MG63 (cell line): Measurements from ENCODE around the gene COL16A1. TPM values are rescaled to one million over a fixed set of nuclear protein-coding genes. Genes with fewer than 3 reads are reported as not detected.
A peak's percentile ranks its signal among the peaks of the same experiment; 100 is the strongest.

Source experiments
- DNase-seq: peaks from one replicate; pipeline ENCODE4 v3.0.0-alpha.2; 2020
- H3K27me3 ChIP-seq: fragments of 250-450 bp; sonication (Bioruptor Pico); 2 replicates; pipeline ENCODE4 v1.5.1; 2020; ENCODE audit warnings: mild to moderate bottlenecking, moderate library complexity
- H3K36me3 ChIP-seq: fragments of 250-450 bp; sonication (Bioruptor Pico); 2 replicates; pipeline ENCODE4 v1.5.1; 2020; ENCODE audit warnings: mild to moderate bottlenecking, moderate library complexity
- H3K4me3 ChIP-seq: fragments of 250-450 bp; sonication (Bioruptor Pico); 2 replicates; pipeline ENCODE4 v1.5.1; 2020; ENCODE audit warnings: mild to moderate bottlenecking, moderate library complexity
- H3K9me3 ChIP-seq: fragments of 250-450 bp; sonication (Bioruptor Pico); 2 replicates; pipeline ENCODE4 v1.5.1; 2020; ENCODE audit warnings: mild to moderate bottlenecking, moderate library complexity
- total RNA-seq: library from RNA; depleted of rRNA; stranded (reverse); fragments of >200 nt; shearing (Covaris generic); gene quantifications from 2 replicates; pipeline ENCODE4 v1.2.3, GENCODE V29; 2014; ENCODE audit warnings: low replicate concordance

COL16A1 gene
- total RNA-seq, 1 experiment from 2014 or later: 156 TPM

DNA sequence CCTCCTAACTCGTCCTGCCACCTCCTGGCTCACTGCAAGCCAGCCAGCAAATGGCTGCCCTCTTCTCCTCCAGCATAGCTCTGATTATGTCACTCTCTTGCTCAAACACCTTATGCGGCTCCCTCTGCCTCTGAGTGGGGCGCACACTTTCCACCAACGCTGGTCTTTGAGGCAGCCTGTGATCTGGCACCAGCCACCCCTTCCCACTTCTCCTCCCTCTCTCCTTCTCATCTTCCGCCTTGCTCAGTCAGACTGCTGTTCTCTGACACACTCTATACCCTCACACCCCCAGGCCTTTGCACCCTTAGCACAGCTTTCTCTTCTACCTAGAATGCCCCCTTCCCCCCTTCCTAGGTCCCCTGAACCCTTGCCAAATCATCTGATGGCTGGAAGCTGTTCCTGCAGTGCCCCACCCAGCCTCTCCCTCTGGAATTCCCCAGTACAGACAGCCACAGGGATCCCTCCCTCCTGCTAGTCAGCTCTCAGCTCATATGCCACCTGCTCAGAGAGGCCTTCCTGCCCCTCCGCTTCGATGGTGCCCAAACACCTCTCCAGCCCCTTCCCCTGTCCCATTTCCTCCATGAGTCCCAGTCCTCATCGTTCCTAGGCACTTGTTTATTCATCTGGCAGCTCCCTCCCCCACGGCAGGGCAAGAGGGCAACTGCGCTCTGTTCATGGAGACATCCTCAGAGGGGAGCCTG is 37.4 kb downstream of the COL16A1 start:
- Histone ChIP-seq H3K27me3 (no peaks in the 10 kb centered on the region), H3K9me3 (no peaks in the 10 kb centered on the region), H3K36me3 (peaks cover 37% of the 10 kb centered on the region), H3K4me3 (no peak overlapping the region)
- no peak for DNase-seq

DNA sequence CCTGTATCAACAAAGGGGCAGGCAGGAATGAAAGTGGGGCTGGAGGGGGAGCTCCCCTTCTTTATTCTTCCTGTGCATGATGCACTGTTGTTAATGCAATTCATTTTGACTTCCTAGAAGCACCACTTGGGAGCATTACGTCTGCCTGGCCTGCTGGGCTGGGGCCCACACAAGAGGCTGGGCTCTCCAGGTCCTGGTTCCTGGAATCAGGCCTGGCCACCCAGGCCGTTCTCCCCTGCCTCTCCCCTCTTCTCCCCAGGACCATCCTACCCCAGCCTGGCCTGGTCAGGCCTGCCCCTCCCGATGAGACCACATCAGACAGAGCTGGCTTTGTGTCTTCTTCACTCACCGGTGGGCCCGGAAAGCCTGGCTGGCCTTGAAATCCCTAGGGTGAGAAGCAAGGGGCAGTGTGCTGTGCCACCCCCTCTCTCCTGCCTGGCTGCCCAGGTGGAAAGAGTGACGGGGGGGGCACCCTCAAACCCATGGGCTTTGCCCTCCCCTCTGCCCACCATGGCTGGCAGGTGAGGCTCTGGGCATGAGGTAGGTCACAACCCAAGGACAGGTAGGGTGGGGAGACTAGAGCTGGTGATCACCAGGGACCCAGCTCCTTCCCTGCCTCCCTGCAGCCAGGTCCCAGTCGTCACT is 38.5 kb downstream of the COL16A1 start:
- peaks cover 34% of the 10 kb centered on the region for H3K36me3 ChIP-seq
- DNase-seq: no peak

DNA sequence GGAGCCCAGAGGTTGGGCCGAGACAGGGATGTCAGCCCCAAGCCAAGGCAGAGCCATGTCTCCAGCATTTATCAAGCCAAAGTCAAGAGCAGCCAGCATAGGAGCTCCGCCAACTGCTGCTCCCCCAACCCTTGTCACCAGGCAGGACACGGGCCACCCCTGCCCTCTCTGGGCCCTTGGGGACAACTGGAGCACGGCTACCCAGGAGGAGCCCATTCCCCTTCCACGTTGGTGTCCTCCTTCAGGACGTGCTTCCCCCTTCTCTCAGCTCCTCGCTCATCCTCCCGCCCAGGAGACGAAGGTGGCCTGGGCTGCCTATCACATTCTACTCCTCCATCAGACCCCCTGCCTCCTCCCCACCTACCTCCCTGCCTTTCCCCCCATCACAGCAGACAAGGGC is 39.3 kb downstream of the COL16A1 start:
- H3K9me3 ChIP-seq: no peaks in the 10 kb centered on the region
- no peak overlapping the region for H3K4me3 ChIP-seq
- H3K36me3 ChIP-seq: peaks cover 32% of the 10 kb centered on the region
- no peaks in the 10 kb centered on the region for H3K27me3 ChIP-seq
- DNase-seq: no peak

More for the DNA sequence above, 38.5 kb downstream of the COL16A1 start:
- Histone ChIP-seq H3K9me3 (no peaks in the 10 kb centered on the region), H3K27me3 (no peaks in the 10 kb centered on the region), H3K4me3 (no peak overlapping the region)

DNA sequence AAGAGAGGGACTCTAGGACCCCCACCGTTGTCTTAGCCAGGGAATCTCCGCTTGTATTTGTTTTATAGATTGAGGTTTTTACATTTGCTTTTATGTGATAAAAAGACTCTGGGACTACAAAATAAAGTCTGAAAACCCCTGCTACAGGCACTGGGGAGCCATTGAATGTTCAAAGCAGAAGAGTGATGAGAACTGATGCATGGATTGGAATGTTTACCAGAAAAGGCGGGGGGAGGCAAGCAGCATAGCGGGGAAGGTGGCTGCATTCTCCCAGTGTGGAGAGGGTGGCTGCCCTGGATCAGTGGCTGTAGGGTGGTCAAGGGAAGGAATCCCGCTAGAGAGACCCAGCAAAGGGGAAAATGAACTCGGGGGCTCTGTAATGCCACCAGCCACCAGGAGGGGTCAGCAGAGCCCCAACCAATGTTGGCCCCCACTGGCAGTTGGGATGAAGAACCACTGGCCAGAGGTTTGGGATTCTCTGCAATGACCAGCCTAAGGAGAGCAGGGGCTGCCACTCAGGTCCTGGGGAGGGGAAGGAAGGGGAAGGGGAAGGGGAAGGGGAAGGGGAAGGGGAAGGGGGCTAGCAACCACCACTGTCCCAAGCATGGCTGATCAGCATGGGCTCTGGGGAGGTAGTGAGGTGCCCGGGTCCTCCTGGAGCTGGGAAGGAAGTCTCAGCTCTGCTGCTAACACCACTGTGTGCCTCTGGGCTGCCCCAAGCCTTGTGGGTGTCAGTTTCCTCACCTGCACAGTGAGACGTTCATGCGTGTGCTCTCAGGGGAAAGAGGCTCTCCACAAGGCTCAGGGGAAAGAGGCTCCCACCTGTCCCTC is 40.0 kb downstream of the COL16A1 start:
- DNase-seq: peak; percentile 18
- Histone ChIP-seq H3K9me3 (no peaks in the 10 kb centered on the region), H3K36me3 (peaks cover 35% of the 10 kb centered on the region)

DNA sequence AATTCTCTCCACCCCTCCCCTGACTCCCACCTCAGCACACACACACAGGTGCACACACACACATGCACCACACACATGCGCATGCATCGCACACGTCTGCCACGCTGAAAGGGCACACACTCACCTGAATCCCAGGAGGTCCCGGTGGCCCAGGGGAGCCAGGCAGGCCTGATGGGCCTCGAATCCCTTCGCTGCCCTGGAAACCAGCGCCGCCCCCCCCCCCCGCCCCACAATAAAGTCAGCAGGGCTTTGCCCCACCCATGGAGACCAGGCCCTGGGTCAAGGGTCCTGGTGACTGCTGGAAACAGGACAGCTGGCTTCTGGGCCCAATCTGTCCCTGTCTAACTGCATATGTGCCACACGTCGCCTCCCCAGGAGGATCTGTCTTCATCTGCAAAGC is 41.4 kb downstream of the COL16A1 start:
- H3K36me3 ChIP-seq: peaks cover 43% of the 10 kb centered on the region
- no peaks in the 10 kb centered on the region for H3K9me3 ChIP-seq
- H3K4me3 ChIP-seq: no peak overlapping the region
- H3K27me3 ChIP-seq: no peaks in the 10 kb centered on the region
- DNase-seq: no peak

More for the DNA sequence above, 40.0 kb downstream of the COL16A1 start:
- Histone ChIP-seq H3K27me3 (no peaks in the 10 kb centered on the region), H3K4me3 (no peak overlapping the region)

DNA sequence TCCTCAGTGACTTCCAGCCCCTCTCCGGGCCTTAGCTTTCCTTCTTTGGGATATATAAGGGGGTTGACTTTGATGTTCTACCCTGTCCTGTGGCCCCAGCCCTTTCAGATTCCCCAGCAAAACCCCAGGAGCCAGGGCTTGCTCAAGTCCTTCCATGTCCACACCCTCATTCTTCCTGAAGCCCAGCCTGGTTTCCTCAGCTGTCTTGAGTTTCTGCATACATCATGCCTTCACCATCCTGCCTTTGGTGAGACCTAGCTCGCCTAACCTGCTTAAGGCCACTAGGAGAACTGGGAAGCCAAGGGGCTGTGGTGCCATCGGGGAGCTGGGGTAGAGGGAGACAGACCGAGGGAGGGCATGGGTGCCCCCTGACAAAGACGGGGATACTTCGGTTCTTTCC is 42.0 kb downstream of the COL16A1 start:
- Histone ChIP-seq H3K27me3 (no peaks in the 10 kb centered on the region), H3K4me3 (no peak overlapping the region), H3K9me3 (no peaks in the 10 kb centered on the region), H3K36me3 (peaks cover 39% of the 10 kb centered on the region)
- DNase-seq: no peak

DNA sequence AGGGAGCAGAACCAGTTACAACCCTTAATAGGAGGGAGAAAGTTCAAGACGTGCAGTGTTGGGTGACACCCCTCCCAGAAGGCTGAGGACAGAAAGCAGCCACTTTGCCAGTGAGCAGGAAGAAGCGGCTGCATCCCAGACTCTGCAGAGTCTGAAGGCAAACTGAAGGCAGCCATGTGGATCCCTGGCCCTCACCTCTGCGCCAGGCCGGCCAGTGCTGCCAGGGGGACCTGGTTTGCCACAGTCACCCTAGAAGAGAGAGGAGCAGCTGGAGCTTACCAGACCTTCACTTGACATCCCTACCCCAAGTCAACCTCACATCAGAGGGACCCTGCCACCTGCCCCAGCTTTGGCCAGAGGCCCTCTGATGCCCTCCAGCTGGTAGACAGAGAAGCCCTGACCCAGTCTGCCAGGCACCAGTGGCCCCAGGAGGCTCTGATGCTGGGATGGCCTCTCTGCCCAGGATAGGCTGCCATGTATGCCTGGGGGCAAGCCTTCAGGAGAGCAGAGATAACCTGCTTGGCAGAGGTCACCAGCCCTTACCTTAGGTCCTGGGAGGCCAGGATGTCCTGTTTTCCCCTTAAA is 42.9 kb downstream of the COL16A1 start:
- Histone ChIP-seq H3K9me3 (no peaks in the 10 kb centered on the region), H3K27me3 (no peaks in the 10 kb centered on the region), H3K36me3 (peaks cover 36% of the 10 kb centered on the region), H3K4me3 (no peak overlapping the region)
- DNase-seq: no peak

DNA sequence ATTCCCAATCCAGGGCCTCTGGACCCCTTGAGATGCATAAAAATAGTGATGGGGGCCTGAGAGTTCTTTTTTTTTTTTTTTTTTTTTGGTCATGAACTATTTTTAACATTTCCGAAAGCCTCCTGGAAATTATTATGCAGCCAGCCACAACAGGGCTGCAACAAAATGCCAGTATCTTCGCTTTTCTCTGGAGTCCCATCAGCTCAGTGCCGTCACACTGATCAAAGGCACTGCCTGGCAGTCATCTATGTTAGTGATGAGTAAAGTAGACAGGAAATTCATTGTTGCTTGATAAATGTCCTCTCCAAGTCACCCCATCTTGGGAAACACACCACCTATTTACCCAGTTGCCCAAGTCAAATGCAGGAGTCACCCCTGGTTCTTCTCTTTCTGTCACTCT is 43.9 kb downstream of the COL16A1 start:
- no peaks in the 10 kb centered on the region for H3K9me3 ChIP-seq
- H3K27me3 ChIP-seq: no peaks in the 10 kb centered on the region
- no peak for DNase-seq
- peaks cover 40% of the 10 kb centered on the region for H3K36me3 ChIP-seq
- no peak overlapping the region for H3K4me3 ChIP-seq

DNA sequence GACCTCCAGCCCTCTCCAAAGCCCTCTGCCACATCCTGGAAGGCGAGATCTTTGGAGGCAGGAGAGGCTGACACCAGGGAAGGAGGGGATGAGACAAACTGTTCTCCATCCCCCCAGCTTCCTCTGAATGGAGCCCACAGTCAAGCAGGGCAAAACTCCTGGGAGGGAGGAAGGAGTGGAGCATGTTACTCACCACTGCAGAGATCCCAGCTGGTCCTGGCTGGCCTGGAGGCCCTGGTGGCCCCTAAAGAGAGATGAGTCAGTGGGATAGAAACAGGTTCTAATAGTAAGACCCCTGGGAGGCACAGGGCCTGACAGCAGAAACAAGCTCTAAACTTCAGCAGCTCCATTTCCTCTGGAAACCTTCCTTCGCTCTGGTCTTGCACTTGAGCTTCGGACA is 45.1 kb downstream of the COL16A1 start:
- DNase-seq: no peak
- peaks cover 33% of the 10 kb centered on the region for H3K36me3 ChIP-seq
- no peak overlapping the region for H3K4me3 ChIP-seq
- no peaks in the 10 kb centered on the region for H3K27me3 ChIP-seq
- H3K9me3 ChIP-seq: no peaks in the 10 kb centered on the region

DNA sequence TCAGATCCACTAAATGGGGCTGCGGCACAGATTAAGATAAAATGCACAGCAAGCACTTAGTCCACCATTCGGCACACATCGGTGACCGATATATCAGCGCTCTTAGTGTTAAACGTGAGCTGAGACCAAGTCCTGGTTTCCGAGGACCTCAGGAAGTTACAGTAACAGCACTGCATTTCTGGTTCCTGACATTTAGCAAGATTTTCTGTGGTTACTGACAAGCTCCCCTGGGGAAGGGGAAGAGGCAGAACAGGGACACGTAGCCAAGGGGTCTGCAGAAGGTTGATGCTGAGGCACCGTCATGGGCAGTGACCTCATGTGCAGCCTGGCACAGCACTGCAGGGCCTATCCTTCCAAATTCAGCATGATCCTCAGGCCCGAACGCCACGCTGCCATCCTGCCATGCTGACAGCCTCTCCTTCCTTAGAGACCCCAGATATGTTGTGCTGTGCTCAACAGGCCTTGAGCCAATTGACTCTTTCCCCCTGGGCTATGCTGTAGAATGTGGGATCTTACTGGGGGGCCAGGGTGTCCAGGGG is 45.8 kb downstream of the COL16A1 start:
- no peaks in the 10 kb centered on the region for H3K27me3 ChIP-seq

DNA sequence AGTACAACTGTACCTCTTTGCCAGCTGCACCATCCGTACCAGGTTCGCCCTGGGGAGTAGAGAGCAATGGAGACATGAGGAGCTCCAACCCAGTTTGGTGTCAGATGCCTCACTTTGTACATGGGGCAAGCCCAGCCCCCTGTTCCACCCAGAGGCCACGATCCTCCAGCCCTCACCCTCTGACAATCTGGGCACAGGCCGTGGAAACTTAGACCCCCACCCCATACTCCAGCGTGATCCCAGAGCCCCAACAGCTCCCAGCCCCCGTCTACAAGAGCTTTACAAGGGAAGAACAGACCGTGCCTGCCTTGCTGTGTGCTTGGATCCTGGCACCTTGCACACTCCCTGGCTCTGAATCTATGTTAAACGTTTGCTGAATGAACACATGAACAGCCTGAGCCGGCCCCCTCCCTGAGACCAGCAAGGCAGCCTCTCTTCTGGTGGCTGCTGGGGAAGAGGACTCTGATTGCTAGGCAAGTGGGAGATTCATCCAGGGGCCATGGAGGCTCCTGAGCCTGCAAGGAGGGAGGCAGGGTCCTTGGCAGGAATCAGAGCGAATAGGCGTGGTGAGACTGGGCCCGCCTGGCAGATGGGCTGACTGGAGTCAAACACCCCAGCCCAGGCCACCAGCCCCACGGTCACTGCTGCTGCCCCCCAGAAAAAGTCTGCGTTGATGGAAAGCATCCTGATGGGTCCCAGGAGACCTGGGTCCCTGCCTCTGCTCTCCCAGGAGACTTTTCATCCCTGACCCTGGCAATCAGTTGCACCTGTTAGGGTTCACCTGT is 46.6 kb downstream of the COL16A1 start:
- Histone ChIP-seq H3K9me3 (no peaks in the 10 kb centered on the region), H3K27me3 (no peaks in the 10 kb centered on the region), H3K4me3 (no peak overlapping the region), H3K36me3 (peaks cover 35% of the 10 kb centered on the region)
- DNase-seq: no peak

More for the DNA sequence above, 45.8 kb downstream of the COL16A1 start:
- Histone ChIP-seq H3K4me3 (no peak overlapping the region), H3K36me3 (peaks cover 30% of the 10 kb centered on the region), H3K9me3 (no peaks in the 10 kb centered on the region)
- DNase-seq: no peak

DNA sequence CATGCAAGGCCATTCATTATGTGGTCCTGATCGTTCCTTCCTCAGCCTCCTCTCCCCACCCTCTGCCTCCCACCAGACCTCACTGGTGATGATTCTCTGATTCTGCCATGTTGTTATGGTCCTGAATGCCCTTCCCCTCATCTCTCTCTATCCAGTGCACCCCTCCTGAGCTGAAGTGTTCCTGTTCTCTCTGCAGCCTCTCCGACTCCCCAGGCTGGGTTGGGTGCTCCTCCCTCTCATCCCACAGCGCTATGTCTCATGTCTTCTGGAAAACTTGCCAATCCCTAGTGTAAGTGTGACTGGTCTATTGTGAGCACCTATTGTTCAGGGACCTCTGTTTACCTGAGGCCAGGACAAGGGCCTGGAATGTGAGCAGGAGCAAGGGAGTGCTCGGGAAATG is 48.1 kb downstream of the COL16A1 start:
- no peaks in the 10 kb centered on the region for H3K27me3 ChIP-seq
- H3K36me3 ChIP-seq: peaks cover 32% of the 10 kb centered on the region
- H3K9me3 ChIP-seq: no peaks in the 10 kb centered on the region
- H3K4me3 ChIP-seq: no peak overlapping the region
- no peak for DNase-seq

DNA sequence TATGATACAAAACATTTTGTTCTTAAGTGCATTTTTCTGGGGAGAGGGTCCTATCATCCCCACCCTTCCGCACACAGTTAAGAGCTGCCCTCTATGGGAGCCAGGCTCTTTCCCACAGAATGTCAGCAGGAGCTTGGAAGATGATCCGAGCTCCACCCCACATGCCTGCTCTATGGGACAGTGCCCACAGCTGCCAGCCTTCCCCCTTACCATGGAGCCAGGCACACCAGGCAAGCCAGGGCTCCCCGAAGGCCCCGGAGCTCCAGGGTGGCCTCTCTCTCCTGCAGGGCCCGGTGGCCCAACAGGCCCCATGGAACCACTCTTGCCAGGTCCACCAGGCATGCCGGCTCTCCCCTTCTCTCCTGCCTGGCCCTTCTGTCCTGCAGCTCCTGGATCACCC is 48.7 kb downstream of the COL16A1 start:
- Histone ChIP-seq H3K36me3 (peaks cover 32% of the 10 kb centered on the region), H3K27me3 (no peaks in the 10 kb centered on the region), H3K9me3 (no peaks in the 10 kb centered on the region), H3K4me3 (no peak overlapping the region)
- DNase-seq: no peak

DNA sequence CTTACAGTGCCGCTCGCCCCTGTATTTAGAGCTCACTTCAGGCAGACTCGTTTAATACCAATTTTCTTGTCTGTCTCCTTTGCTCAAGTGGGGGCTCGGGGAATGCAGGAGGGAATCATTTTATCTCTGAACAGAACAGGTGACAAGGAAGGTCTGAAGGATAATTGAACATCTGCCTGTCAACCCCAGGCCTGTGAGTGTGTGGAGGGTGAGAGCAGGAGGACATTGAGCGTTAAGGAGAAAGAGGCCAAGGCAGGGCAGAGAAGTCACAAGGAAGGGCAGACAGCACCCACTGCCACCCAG is 49.4 kb downstream of the COL16A1 start:
- peaks cover 31% of the 10 kb centered on the region for H3K36me3 ChIP-seq
- DNase-seq: no peak
- H3K4me3 ChIP-seq: no peak overlapping the region
- H3K9me3 ChIP-seq: no peaks in the 10 kb centered on the region
- no peaks in the 10 kb centered on the region for H3K27me3 ChIP-seq

DNA sequence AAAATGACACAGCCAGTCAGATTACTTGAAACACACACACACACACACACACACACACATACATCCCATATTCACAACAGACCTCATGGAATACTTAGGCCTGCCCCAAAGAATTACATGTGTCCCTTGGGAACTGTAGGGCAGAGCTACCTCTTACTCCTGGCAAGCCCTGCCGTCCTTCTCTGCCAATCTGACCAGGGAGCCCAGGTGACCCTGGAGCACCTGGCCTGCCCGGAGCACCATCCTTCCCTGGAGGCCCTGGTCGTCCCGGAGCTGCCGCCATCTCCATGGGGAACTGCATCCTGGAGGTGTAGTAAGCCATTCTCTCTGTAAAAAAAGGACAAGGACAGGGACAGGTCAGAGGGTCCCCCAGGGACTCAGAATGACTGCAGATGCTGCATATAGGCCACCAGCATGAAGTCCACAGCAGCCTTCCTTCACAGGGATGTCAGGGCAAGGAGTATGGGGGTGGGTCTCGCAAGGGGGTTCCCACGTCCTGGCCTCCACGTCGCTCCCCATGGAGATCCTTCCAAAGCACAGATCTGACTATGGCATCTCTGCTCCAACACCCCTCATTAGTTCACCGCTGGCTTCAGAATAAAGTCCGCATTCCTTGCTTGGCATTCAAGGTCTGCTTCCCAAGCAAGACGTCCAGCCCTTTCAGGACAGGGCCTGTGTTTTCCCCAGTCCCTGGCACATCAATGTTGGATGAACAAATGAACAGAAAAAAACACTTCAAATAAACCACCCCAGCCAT is 49.9 kb downstream of the COL16A1 start:
- no peak for DNase-seq
- Histone ChIP-seq H3K36me3 (peaks cover 27% of the 10 kb centered on the region), H3K4me3 (no peak overlapping the region), H3K9me3 (no peaks in the 10 kb centered on the region), H3K27me3 (no peaks in the 10 kb centered on the region)
